ENCODE data around the gene FASLG.
"Not testable (repeated sequence)": the region's sequence is repeated elsewhere in the genome, so short reads cannot be mapped to it uniquely, and the experiment has no call there.

FASLG gene, protein sequence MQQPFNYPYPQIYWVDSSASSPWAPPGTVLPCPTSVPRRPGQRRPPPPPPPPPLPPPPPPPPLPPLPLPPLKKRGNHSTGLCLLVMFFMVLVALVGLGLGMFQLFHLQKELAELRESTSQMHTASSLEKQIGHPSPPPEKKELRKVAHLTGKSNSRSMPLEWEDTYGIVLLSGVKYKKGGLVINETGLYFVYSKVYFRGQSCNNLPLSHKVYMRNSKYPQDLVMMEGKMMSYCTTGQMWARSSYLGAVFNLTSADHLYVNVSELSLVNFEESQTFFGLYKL

DNA sequence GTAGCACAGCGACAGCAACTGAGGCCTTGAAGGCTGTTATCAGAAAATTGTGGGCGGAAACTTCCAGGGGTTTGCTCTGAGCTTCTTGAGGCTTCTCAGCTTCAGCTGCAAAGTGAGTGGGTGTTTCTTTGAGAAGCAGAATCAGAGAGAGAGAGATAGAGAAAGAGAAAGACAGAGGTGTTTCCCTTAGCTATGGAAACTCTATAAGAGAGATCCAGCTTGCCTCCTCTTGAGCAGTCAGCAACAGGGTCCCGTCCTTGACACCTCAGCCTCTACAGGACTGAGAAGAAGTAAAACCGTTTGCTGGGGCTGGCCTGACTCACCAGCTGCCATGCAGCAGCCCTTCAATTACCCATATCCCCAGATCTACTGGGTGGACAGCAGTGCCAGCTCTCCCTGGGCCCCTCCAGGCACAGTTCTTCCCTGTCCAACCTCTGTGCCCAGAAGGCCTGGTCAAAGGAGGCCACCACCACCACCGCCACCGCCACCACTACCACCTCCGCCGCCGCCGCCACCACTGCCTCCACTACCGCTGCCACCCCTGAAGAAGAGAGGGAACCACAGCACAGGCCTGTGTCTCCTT lies at the start of gene FASLG:
TSS of gene FASLG (plus strand) at position 233 of the 583 bp plus-strand sequence. CDS start at position 332, 99 bp downstream.
- DNase-seq: peak; percentile 85

DNA sequence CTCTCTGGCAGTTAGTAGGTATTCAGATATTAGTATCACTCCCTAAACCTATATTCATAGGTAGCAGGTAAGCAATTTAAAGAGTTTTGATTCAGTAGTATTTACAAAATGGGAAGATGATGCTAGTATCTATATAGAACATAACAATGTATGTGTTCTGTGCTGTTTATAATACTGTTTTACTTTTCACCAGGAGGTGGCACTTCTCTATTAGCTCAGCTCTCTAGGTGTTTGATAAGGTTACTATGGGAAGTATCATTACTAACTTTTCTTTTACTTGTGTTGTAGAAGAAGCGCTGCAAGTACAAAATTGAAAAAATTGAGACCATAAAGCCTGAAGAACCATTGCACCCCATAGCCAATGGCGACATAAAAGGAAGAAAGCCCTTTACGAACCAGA lies 49.4 kb upstream of the FASLG start:
- peak; percentile 44 for DNase-seq

DNA sequence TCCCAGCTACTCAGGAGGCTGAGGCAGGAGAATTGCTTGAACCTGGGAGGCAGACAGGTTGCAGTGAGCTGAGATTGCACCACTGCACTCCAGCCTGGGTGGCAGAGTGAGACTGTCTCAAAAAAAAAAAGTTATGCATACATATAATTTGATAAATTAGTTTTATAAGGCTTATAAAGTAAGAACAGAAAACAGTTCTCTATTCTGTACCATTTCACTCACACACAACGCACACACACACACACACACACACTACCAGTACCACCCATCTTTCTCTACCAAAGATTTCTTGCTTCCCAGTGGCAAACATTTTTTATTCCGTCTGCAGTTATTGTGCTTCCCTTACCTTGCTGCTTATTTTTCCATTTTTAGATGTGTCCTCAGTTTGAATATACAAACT lies 46.4 kb upstream of the FASLG start:
- DNase-seq: no peak

DNA sequence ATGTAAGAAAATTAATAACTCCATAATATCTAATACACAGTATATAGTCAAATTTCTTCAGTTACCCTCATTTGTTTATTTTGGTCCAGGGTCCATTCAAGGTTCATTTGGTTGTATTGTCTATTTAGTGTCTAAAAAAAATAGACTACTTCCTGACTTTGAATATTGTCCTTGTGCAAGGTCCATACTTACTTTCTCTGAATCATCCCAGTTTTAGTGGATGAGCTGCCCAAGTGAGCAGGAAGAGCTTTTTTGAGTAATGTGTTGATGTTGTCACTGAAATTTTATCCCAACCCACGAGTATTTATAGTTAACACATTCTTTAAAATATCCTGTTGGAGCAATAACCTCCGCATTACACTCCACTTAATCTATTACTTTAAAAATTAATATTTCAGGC lies 45.6 kb upstream of the FASLG start:
- no peak for DNase-seq

DNA sequence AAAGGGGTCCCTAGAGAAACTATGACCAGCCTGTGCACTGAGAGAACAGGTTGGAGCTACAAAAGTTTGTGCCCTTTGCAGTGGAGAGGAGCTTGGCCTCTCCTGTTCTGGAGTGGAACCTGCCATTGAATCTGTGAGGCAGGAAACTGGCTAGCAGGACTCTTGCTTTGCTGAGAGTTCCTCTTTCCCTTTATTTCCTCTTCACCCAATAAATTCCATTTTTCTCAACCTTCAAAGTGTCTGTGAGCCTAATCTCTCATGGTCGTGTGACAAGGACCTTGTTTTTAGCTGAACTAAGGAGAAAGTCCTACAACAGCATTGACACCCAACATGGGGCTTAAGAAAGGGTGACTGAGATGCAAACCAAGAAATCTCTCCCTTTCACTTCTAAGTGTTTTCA lies 42.7 kb upstream of the FASLG start:
- no peak for DNase-seq

DNA sequence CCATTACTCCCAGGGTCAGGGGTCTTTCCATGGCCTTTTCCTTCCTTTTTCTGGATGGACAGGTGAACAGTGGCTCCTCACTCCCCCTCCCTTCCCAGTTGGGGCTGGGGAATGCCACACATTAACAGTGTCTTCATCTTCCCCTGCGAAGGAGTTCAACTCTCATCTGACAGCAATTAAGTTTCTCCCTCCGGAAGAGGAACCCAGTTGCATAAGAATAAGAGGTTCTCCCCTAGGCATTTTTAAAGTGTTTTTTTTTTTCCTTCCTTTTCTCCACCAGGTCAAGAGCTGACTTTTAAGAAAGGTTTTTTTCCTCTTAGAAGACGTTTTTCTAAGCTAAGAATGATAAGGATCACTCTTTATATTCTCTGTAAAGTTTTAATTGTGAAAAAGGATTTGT lies 42.3 kb upstream of the FASLG start:
- no peak for DNase-seq

DNA sequence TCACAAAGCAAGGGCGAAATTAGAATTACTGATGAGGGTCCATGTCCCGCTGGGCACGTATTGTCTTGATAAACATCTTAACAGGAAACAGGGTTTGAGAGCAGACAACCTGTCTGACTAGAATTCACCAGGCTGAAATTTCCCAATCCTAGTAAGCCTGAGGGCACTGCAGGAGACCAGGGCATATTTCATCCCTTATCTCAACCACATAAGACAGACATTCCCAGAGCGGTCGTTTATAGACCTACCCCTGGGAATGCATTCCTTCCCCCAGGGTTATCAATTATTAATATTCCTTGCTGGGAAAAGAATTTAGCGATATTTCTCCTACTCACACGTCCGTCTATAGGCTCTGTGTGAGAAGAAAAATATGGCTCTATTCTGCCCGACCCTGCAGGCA lies 38.3 kb upstream of the FASLG start:
- DNase-seq: not testable (repeated sequence)

DNA sequence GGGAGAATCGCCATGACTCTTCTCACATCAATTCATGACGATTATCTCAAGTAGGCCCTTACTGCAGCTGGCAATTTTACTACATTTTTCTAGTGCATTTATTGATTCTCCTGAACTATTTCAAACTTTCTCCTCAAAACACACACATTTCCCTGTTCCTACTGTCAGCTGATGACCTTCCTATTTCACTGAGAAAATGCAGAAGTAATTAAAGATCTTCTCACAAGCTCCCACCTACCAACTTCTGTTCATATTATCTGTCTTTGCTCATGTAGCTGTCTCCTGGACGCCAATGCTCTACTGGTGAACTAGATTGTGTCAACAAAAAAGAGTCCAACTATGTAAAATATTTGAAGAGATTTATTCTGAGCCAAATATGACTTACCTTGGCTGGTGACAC lies 36.4 kb upstream of the FASLG start:
- no peak for DNase-seq

DNA sequence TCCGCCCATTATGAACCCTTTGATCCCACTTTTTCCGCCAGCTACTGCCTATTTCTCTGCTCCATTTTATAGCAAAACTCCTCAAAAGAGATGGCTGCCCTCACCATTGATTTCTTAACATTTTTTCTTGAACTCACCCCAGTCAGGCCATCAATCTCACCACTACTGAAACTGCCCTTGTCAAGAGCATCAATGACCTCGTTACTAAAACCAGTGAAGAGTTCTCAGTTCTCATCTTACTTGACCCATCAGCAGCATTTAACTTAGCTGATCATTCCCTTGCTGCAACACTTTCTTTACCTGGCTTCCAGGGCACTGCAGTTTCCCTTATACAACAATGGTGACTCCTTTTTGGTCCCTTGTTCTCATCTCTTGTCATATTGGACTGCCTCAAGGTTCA lies 35.2 kb upstream of the FASLG start:
- no peak for DNase-seq

DNA sequence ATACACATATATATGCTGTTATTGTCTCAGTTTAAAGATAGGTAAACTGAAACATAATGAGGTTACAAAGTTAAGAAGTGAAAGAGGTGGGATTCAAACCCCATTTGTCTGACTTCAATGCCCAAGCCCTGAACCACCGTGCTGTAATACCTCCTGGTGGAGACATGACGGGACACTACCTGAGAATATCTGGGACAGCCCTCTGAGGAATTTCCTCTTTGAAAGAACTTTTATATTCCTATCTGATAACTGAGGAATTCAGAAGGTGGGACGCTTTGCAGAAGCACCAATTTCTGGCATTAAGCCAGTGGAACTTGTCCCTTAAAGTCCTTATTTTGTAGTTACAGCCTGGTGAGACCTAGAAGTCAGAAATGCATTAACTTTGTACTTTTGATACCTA lies 32.1 kb upstream of the FASLG start:
- DNase-seq: no peak

DNA sequence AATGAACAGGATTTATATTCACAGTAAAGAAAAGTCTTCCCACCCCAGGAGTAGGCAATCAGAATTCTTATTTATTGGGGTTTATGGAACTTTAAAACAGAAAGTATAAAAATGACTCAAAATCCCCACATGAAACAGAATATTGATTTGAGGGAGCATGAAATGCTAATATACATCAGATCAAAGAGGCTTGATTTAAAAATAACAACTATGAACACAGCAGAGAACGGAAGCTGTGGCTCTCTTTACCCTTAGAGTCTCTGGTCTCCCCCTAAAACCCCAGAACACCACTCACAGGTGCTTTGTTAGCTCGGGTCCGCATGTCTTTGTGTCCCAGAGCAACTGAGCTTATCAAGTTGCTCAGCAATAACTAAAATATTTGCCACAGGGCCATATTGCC lies 31.2 kb upstream of the FASLG start:
- no peak for DNase-seq

DNA sequence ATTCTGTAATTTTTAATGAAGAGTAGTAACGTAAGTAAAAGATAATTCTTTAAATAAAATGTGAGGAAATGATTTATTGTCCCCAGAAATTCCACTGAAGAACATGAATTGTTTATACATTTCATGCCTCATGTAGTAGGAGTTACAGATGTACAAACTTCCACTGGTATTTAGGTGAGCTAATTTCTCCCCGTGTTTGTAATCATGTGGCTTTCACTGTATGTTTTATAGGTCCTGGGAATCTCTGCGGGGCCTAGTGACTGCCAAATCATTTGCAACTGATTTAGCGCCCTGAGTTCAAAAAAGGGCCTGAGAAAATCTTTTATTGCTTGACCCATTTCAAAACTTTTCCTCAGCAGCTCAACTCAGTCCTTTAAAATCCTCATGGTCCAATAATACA lies 30.5 kb upstream of the FASLG start:
- no peak for DNase-seq

DNA sequence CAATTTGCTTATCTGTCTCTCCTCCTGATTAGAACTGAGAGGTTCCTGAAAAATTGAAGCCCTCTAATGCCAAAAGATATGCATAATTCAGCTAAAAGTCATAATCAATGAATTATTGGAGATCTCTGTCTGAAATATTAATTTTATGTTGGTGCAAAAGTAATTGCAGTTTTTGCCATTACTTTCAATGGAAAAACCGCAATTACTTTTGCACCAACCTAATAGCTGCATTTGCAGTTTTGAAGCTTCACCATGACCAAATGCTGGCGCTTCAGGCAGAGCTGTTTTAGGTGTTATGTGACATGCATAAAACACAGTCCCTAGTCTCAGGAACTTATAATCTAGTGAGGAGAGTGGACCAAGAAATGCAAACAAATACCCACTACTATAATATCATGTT lies 29.7 kb upstream of the FASLG start:
- no peak for DNase-seq

DNA sequence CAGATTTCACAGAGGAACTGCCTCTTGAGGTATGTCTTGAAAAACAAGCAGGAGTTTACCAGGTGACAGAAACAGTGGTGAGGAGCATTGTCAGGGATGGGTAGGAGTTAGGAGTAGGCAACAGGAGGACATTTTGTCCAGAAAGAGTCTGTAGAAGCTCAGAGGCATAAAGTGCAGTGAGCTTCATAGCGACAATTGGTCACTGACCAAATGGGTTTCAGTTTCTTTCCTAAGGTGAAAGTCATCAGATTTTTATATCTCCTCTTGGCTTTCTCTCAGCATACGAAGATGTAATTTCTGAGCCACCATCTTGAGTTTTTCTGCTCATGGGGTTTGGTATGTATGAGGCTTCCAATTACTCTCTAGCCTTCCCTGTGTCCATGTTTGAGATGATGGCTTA lies 29.3 kb upstream of the FASLG start:
- no peak for DNase-seq

DNA sequence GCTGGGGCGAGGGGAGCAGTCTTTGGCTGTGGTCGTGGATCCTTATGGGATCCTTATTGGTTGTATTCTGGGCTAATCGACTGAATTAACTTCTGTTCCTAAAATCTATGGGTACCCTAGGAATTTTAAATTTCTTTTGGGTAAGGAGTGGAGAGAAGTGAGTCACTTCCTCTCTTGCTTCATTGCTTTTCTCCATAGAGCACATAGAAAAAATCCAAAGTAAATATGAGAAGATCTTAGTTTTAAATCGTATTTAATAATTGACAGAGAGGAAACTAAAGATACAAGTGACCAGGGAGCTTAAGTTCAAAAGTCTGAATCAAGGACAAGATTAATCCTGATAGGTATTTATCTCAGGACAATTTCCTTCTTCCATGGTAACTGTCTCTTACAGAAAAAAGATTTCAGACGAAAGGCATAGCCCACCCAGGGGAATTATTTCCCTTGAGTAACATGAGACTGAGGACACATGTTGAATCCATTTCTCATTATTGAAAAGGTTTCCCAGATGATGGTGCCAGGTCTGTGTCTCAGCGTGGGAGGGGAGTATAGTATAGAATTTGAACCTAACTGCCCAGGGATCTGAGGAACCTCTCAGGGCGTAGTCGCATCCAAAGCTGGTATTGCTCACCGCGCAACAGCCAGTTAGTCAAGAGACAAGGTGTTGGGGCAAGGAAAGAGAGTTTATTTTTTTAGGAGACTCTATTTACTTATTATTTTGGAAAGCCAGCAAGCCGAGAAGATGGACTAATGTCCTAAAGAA lies 28.7 kb upstream of the FASLG start:
- DNase-seq: no peak

DNA sequence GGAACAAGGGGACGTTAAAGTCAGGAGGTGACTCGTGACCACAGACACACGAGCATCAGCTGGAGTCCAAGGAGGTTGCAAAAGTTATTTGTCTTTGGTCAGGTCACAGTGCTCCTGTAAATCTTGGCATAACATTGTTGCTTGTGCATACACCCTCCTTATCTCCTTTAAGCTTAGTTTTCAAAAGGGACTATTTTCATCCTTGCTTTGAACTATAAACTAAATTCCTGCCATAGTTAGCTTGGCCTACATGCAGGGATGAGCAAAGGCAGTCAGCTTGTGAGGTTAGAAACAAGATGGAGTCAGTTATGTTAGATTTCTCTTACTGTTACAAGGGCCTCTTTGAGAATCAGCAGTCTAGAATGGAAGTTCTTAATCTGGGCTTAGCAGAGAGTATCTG lies 28.0 kb upstream of the FASLG start:
- DNase-seq: no peak

DNA sequence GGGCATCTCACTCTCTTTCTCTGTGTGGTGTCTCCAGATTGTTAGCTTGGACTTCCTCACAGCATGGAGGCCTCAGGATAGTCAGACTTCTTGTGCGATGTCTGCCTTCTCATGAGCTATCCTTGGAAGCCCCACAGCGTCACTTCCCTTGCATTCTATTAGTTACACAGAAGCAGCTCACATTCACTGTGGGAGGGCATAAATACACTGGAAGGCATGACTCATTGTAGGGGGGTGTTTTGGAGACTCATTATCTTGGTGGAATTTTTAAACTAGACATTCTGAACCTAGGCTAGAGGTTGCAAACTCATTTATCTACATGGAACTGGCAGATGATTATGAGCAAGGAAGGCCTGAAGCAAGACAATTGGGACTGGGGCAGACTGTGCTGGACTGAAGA lies 21.4 kb upstream of the FASLG start:
- DNase-seq: no peak

DNA sequence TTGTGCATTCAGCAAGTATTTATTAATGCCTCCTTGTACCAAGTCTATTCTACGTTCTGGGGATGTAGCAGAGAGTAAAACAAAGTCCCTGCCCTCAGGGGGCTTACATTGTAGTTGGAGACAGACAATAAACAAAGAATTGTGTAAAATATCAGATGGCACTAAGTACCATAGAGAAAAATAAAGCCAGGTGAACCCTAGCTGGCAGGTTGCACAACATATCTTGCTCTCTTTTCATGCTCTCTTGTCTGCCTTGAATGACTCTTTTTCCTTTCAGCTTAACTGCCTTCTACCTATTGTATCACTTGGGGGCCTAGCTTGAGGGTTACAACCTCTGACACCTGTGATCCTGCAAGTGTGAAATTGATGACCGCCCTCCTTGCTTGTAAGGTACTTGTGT lies 20.7 kb upstream of the FASLG start:
- no peak for DNase-seq

DNA sequence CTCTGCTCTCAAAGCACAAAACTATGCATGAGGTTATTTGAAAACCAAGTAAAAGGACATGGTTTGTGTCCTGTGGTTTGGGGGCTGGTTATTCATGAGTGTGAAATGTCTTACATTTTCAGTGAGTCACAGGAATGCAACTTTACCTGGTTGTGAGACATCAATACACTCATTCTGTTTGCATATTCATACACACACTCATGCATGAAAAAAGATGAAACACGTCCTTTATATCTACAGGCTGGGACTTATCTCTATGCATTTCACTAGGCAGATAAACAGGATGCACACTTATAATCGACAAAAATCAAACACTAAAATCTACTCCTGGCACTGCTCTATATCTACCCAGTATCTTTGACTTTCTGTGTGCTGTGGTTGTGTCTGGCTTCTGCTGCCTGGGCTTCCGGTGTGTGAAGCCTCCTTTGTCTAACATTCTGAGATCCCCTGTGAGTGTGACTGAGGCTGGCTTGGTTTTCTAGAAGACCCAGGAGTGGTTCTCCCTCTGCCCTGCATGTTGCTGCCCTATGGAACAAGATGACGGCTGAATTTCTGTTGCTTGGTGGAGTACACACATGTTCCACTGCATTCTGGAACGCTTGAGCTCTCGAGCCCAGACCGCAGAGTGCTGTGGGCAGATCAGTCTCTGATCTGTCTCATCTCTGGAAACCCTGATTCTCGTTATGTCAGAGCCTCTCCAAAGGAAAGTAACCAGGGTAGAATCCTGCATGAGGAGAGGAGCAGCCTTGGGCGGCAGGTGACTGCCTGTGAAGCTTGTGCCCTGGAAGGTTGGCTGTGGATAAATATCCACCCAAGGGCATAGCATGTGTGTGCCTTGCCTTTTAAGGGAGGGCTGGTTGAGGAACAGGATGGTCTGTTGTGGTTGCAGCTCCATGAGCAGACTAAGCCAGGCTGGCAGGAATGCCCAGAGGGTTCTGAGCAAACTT lies 19.7 kb upstream of the FASLG start:
- DNase-seq: peak; percentile 96

DNA sequence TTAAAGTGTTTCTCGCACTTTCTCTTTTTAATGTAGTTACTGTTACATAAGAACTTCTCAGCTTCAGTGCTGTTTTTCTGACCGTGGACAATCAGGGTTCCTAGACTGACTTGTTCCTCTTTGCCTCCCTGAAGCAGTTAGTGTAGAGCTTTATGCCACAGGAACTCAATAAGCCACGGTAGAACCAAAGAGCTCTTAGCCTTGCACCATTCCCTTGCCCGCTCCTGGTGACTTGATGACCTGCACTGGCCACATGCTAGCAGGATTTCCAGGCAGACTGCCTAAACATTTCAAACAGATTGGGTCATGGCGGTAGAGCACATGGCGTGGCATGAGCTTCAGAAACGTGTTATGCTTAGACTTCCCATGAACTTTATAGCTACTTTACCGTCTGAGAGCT lies 18.8 kb upstream of the FASLG start:
- DNase-seq: no peak

DNA sequence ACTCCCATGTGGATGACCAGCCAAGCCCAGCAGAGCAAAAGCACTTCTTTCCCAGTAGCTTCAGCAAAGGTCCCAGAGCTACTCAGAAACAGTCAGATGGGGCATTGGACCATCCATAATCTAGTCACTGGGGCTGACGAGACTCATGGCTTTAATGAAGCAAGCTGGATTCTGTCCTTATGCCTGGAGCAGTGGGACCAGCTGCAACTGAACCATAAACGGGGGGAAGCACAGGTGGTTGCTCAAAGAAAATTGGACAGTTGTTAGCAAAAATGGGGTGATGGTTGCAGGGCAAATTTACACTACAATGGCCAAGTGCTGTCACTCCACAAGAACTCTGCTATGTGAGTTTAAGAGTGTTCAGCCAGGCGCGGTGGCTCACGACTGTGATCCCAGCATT lies 17.4 kb upstream of the FASLG start:
- no peak for DNase-seq

DNA sequence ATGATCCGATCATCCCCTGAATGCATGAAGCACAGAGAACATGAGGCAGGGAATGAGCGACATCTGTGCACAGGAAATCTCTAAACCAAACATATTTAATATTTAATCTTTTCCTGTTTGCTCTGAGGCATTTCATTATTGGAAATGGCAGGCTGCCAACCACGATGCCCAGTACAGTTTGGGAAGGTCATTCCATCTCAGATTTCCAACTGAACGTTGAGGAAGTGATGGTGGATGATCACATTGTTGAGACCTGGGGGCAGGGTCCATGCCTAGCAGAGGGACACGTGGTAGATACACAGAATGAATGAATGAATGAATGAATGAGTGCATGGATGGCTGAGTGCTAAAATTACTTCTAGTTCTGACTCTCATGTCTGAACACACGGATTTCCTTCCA lies 15.9 kb upstream of the FASLG start:
- DNase-seq: no peak

DNA sequence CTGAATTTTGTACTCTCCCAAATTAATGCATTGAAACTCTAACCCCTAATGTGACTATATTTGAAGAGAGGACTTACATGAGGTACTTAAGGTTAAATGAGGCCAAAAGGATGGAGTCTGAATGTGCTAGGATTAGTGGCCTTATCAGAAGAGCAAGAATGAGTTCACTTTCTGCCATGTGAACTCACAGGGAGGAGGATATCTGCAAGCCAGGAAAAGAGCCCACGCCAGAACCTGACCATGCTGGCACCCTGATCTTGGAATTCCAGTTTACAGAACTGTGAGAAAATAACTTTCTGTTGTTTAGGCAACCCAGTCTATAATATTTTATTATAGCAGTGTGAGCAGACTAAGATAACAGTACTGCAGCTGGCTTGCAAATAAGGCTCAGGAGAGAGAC lies 12.2 kb upstream of the FASLG start:
- no peak for DNase-seq
